ENCODE data around the gene ABRACL.
"Not testable (repeated sequence)": the region's sequence is repeated elsewhere in the genome, so short reads cannot be mapped to it uniquely, and the experiment has no call there.

DNA sequence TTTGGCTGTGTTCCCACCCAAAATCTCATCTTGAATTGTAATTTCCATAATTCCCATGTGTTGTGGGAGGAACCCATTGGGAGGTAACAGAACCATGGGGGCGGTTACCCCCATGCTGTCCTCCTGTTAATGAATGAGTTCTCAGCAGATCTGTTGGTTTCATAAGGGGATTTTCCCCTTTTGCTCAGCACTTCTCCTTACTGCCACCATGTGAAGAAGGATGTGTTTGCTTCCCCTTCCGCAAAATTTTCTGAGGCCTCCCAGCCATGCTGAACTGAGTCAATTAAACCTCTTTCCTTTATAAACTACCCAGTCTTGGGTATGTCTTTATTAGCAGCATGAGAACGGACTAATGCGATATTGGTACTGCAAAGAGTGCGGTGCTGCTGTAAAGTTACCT, 35.6 kb upstream of the ABRACL start:
- TF ChIP-seq, protein P1, sequence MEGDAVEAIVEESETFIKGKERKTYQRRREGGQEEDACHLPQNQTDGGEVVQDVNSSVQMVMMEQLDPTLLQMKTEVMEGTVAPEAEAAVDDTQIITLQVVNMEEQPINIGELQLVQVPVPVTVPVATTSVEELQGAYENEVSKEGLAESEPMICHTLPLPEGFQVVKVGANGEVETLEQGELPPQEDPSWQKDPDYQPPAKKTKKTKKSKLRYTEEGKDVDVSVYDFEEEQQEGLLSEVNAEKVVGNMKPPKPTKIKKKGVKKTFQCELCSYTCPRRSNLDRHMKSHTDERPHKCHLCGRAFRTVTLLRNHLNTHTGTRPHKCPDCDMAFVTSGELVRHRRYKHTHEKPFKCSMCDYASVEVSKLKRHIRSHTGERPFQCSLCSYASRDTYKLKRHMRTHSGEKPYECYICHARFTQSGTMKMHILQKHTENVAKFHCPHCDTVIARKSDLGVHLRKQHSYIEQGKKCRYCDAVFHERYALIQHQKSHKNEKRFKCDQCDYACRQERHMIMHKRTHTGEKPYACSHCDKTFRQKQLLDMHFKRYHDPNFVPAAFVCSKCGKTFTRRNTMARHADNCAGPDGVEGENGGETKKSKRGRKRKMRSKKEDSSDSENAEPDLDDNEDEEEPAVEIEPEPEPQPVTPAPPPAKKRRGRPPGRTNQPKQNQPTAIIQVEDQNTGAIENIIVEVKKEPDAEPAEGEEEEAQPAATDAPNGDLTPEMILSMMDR (conservative IDR thresholded peaks at IDR 0.05; ENCODE audit: low read depth in 2 of 2), result 0 out of 4 replicates have a peak, but pooled peaks of 1 of the 2 experiments have one; percentile 4
- not testable (repeated sequence) for TF ChIP-seq ZNF331 (CRISPR knock-in tag; IDR thresholded peaks at IDR 0.05; ENCODE audit: low read depth); POLR2AphosphoS5 (IDR thresholded peaks at IDR 0.05; ENCODE audit: low read depth)

Data from GM23338 (cell line).